GM18502 (cell line): ENCODE data around the gene CALML5.

Experiments used
- ATAC-seq: cut with Tn5 transposase; IDR thresholded peaks from one replicate; pipeline ENCODE4 v1.9.1; 2021; ENCODE audit warnings: mild to moderate bottlenecking; ENCODE audit not compliant: unreplicated experiment, poor library complexity

CALML5 gene

DNA sequence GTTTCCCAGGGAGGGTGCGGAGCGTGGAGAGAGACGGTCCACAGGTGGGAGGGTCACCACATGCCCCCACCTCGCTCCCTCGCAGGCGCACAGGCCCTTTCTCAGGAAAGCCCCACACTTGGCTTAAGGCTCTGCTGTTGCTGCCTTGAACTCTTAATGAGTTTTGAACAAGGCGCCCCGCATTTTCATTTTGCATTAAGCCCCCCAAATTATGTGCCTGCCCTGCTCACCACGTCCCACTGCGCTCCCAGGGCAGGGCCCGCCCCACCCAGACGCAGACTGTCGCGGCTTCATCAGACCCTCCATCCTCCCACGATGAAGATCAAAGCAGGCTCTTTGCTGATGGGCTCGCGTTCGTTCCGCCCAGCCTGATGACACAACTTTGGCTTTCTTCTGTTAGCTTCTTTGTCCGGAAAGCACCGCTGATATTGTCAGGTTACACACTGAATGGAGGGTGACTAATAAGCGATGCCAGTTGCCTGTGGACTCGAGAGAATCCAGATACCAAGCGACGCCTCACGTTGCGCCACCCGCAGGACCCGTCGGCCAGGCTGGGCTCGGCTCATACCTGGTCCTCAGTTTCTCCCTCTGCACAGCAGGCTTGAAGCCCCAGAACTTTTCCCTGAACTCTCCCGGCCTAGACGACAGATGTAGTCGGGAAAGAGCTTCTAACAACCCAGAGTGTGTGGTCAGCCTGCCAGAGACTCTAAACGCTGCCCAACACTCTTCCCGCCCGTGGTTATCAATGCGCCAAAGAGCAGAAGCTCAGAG, 34.9 kb upstream of the CALML5 start:
- no peak for ATAC-seq

DNA sequence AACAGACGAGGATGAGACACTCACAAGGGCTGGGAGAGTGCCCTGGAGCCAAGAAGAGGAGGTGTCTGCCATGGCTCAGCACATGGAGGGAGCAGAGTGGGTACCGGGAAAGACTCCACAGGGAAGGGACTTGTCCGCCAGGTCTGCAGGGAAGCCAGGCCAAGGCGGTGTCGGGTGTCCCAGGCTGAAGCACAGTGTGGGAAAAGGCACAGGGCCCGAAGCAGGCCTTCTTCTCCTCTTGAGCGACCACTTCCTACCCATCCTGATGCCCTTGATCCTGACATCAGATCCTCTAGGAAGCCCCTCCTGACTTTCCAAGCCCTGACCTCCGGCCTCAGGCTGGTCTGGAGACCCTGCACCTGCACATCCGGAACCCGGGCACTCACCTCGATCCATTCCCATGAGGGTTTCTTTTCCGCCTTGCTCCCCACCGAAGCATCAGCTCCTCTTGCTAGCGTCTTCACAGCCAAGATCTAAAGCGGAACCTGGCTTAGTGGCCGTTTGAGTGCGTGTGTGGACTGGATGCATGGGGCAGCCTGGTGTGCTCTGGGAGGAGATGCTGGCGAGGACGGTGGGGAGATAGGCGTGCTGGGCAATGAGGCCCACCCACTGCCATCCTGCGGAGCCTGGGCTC, 33.8 kb upstream of the CALML5 start:
- ATAC-seq, result no peak

DNA sequence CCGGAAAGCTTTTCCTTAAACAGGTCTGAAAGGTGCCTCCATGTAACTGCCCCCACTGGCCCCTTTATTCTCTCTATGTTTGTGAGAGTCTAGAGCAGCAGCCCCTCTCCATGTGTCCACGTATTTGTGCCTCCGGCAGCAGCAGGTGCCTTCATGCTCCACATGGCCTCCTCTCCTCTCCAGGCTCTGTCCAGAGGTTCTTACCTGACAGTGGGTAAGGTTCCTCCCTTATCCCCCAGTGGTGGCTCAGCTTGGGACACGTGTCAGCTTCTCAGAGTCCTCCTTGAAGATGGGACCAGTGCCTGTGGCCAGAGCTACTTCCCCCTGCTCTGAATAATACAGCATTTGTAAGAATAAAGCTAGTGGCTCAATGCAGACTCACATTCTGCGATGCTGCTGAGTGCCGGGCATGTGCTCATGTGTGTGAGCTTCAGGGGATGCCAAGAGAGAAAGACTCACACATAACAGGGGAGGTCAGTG, 33.3 kb upstream of the CALML5 start:
- no peak for ATAC-seq

DNA sequence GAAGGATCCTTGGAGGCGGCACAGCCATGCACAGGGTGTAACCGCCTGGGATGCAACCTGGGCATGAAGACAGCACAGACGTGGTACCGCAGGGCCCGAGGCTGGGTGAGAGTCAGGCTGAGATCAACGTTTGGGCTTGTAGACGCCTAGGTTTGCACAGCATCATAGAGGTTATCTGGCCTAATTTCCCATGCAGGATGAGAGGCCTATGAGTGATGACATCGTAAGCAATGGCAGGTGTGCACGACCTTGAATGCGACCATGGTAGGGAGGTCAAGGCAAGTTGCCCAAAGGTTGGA, 32.9 kb upstream of the CALML5 start:
- ATAC-seq, result no peak

DNA sequence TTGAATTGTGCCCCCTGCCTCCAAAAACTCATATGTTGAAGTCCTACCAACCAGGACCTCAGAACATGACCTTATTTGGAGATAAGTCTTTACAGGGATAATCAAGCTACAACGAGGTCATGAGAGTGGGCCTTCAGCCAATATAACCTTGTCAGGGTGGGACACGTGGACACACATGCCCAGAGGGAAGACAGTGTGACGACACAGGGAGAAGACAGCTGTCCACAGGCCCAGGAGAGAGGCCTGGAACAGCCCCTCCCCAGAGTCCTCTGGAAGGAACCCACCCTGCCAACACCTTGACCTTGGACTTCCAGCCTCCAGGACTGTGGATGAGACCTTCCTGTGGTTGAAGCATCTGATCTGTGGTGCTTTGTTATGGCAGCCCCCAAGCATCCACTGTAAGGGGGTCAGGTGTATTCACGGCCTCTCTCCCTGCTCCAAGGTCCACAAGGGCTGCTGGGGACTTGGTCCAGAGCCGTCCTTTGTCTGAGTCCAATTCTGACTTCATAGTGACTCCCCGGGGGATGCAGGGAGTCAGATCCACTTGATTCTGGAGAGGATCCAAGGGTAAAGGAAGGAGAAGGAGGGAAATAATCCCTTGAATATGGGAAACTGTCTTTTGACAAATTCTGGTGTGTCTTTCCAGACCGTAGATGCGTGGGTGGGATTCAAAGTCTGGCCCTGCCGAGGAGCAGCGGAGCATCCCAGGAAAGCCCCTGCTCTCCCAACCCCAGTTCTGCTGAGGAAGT, 32.4 kb upstream of the CALML5 start:
- no peak for ATAC-seq

DNA sequence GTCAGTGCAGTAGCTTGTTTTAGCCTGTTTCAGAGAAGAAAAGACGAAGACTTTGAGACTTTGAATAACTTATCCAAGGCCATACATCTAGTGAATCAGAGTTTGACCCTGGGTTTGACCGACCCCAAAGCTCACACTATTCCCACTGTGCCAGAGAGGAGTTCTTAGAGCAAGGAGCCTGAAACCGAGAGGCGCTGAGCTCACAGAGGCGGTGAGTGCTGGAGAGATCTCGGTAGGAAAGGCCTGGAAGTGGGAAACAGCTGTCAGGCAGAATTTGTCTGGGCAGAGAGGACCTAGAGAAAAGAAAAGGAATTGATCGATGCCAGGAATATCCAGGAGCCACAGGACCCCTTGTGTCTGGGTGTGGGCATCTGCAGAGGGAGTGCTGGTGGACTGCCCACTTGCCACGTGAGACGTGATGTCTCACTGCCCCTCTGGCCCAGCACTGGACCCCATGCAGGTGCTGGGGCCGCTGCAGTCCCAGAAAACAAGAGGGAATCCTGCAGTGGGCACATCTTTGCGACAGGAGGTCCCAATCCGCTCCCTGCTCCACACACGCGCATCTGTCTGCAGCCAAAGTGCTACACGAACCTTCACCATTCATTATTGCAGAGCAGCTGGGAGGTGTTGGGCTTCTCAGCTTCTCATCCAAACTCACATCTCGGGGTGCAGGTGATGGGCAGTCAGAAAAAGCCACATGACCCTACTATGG, 31.6 kb upstream of the CALML5 start:
- ATAC-seq, result no peak

DNA sequence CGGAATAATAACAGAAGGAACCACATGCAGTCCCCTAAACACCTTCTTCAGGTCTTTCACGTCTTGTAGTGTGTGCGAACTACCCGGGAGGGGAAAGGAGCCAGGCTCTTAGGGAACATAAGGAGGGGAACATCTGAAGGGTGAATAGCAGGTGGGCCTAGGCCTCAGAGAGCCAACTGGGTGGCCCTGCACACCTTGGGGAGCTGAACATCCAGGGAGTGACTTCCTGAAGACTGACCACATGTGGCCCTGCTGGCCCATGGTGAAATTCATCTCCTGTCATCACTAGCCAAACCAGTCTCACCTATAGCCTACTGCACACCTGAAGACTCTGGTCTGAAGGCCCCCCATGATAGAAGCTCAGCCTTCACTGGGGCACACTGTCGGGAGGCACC, 31.0 kb upstream of the CALML5 start:
- no peak for ATAC-seq

DNA sequence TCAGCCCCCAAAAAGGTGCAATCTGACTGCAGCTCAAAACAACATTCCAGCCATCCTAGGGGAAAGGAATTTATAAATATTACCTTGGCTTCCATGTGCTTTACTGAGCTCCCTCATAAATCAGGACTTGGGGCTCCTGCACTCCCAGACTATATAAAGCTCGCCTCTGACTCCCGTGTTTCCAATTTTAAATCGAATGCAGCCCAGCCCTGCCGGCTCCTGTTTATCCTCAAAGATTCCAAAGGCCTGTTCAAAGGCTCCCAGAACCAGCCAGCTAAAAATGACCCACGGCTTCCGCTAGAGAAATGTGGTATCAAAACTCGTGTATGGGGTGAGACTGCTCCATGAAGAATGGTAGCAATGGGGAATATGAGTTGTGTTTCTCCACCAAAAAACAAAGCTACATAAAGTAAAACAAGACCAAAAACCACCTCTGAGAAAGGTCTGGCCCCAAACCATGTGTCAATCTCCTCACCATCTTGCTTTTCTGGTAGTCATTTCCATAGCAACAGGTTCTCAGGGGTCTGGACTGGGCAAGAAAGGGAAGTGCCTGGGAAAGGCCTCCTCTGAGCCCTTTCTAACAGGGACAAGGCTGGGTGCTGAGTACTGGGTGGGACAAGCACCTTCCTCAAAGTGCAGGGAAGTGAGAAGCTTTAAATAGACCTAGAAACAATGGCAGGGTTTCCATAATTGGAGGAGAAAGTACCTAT, 30.5 kb upstream of the CALML5 start:
- no peak for ATAC-seq

DNA sequence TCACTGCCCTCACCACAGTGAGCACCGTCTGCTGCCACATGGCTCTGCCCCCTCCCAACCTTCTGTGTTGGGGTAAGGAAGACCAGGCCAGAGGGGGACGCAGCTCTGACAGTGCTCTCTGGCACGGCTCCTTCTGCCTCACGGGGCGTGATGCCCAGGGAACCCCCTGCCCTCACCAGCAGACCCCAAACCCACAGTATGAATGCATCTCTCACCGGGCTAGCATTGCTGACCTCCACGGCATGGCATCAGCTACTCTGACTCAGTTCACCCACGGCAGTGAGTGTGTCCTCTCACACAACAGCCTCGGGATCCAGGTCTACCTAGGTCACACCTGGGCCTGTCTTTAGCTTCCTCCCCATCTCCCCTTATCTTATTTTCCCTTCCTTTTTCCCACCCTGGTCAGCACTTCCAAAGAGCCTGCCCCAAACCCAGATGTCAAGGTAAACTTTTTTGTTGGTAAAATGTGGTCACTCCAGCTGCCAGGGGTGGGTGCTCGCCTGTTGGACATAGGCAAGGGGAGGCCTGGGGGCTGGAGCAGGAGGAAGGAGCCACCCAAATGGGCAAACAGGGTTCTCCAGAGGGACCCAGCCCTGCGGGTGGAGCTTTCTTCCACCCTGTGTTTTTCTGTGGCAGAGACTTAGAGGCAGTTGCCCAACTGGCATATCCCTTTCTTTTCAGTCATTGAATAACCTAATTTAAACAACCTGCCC, 29.8 kb upstream of the CALML5 start:
- ATAC-seq, result no peak

DNA sequence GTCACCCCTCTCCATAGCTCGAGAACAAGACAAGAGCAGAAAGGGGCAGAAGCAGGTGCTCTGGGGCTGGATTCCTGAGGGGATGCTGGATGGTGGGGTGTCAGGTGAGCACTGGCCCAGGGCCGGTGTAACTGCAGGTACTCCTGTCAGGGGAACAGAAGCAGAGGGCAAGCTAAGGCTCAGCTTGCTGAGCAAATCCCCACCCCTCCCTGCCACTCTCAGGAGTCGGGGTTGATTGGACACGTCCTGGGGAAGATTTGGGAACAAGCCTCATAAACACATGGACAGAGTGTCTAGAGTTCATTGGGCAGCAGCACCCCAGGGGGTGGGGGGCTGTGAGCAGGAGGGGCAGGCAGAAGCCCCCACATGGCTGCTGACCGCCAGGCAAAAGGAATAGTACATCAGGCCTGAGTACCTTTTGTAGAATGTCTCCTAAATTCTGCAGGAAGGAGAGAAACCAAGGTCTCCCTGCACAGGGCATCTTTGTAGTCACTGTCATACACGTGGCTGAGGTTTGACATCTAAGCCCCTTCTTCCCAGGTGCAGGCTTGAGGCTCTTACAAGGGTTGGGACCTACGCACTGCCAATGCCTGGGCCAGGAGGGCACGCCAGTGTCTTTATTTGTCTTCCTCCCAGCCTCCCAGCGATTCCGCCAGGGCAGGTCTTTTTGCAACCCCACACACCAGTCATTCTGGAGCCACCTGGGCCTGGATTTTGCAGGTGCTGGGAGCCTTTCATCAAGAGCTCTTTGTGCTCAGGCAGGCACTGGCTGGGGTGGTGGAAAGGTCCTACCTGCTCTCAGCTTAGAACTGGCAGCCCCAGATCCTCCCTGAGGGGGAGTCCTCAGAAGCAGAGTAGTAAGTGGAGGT, 28.2 kb upstream of the CALML5 start:
- ATAC-seq, result no peak

DNA sequence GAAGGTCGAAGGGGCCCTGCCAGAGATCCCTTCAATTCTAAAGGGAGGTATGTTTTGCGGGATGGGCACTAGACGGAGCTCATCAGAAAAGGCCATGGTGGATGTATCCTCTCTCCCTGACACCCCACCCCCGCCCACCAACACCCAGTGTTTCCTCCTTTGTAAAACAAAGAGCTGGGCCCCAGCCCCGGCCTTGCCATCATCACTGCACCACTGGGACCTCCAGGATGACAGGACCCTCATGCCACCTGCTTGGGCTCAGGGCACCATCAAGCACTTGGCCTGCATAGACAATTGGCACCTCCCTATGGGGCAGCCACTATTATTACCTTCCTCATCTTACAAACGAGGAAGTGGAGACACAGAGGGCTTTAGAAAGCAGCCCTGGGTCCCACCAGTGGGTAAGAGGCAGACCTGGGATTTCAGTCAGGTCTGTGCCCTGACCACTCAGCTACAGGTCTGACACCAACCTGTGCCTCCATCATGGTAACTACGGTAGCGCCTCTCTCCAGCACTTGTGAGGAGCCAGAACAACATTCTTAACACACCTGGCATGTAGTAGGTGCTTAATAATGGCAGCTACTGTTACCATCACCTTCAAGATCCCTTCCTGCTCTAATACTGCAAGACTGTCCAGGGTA, 27.4 kb upstream of the CALML5 start:
- ATAC-seq, result no peak

DNA sequence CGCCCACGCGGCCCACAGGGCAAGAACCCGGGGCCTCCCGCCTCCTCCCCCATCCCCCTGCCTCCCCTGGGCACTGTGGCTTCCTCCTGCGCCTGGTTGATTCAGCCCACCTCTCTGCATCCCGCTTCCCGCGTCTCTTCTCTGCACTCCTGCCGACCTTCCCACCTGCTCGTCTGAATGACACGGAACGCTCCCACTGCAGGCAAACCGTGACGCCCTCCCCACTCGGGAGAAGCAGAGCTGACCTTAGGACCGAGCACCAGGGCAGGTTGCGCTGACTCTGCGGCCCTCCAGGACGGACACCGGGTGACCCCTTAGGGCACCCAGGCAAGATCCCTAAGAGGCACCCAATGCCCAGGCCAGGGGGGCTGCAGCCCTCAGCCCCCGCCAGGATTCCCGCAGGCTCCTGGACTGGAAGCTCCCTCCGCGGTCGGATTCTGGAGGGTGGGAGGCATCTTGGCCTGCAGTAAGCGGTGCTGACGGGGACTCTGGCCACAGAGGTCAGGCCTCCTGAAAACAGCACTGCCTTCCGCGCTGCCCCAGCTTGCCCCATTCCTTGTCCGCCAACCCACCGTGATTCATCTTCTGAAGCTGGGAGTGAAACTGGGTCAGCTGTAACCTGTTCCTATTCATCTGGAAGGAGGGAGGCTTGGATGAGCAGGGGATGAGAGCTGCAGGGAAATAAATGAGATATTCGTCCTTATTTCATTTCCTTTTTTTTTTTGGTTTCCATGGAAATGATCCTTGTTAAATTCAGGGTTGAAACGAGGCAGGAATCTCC, 26.4 kb upstream of the CALML5 start:
- no peak for ATAC-seq

DNA sequence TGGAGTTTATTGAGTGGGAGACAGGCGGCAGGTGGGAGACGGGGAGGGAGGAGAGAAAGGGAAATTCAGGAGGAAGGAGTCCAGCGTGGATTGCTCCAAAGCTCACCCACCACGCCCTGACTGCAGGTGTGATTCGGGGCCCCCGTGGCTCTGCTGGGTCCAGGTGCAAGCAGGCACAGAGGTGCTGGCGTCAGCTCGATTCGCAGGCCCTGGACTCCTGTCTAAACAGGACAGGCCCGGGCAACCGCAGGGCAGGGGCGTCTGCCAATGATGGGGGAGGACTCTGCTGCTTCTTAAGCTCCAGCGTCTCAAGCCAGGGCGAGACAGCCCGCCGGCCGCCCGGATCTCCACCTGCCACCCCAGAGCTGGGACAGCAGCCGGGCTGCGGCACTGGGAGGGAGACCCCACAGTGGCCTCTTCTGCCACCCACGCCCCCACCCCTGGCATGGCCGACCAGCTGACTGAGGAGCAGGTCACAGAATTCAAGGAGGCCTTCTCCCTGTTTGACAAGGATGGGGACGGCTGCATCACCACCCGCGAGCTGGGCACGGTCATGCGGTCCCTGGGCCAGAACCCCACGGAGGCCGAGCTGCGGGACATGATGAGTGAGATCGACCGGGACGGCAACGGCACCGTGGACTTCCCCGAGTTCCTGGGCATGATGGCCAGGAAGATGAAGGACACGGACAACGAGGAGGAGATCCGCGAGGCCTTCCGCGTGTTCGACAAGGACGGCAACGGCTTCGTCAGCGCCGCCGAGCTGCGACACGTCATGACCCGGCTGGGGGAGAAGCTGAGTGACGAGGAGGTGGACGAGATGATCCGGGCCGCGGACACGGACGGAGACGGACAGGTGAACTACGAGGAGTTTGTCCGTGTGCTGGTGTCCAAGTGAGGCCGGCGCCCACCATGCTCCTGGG, 25.5 kb upstream of the CALML5 start, which contains the start of gene CALML3:
CALML3 (plus strand) TSS at position 321 of the 920 bp plus-strand sequence; CDS start at position 446, 125 bp downstream.
- no peak for ATAC-seq

DNA sequence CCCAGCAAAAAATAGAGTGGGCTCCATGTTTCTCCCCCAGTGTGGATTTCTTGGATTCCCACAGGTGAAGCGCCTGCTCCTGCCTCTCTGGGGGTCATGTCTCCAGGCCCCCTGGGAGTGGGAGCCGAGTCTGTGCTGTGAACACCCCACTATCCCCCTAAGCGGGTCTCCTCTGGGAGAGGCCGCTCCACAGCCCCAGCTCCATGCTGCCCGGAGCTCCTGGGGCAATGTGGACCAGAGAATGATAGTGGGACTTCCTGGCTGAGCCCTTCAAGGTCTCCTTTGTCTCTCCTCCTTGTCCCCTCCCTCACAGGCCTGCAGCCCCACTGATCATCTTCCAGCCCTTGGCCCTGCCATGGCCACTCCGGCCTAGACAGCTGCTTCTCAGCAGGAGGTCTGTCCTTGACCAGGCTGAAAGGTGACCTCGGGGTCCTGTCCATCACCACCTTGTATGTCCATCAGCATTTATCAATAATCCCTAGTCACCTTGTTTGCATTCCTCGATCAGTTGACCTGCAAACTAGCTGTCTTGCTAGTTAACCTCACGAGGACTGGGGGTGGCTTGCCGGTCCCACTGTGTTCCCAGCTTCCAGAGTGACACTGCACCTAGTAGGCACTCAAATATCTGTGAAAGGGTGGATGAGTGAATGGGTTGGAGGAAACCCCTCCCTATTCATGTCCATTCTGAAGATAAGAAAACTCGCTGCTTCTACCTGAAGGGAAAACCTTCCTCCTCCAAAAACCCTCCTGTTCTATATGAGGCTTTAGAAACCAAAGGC, 24.6 kb upstream of the CALML5 start:
- ATAC-seq, result no peak

DNA sequence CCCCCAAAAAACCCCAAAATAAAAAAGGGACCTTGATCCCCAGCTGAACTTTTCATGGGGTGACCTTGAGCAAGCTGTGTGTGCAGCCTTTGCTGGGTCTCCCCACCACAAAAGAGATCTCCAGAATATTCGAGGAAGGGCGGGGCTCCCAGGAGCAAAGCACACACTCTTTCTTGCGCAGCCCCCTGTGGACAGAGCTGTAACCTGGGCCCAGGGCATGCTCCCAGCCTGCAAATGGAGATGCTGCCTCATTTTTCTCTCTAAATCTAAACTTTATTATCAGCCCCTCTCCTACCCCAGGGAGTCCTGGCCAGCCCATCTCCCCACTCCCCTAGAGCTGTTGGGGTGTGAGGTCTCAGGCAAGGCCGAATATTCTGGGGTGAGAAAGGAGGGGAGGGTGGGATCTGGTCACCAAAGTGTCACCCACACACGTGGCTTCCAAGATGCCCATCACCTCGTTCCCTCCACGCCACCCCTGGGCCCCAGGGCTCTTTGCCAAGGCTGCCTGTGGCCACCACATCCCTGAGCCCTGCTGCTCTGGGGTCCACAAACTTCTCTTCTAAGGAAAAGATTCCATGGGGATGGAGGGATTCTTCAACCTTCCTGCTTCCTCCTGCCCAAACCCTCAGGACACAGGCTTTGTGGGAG, 23.7 kb upstream of the CALML5 start:
- ATAC-seq, result no peak
